GM18520 (cell line): ENCODE measurements around the gene S100A5.
"Not testable (repeated sequence)": the region's sequence is repeated elsewhere in the genome, so short reads cannot be mapped to it uniquely, and the experiment has no call there.

ENCODE experiments used
- ATAC-seq: cut with Tn5 transposase; IDR thresholded peaks from one replicate; pipeline ENCODE4 v1.9.1; 2021; ENCODE audit not compliant: unreplicated experiment

Gene S100A5

DNA sequence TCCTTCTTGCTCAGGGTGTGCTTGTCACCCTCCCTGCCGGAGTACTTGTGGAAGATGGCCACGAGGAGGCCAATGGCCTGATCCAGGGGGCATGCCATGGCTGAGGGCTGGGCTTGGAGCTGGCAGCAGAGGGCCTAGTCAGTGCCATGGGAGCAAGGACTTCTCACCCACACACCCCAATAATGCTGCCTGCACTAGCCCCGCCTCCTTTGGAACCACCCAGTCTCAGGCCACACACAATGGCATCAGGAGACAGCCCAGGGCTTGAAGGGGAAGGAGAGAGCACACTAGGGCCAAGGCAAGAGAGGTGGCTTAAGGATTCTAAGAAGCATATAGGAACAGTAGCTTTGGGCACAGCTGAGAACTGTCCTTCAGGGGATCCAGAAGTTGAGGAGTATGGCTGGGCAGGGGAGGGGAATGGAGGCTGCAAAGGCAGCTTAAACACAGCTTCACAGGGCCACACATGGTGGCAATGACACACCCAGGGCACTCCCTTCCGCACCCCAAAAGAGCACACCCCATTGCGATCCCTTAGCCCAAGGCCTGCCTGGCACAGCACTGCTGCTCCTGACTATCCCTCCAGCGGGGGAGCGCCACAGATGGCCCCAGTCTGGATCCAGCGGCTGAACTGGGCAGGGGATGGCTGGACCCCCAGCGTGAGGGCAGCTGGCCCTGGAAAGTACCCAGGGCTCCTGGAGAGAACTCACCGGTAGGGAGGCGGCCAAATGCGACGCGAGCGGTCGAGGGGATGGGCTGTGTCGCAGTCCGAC is 5.3 kb downstream of the S100A5 start, which contains the start of gene S100A6:
Gene S100A6 (minus strand): TSS at position 750 of the 770 bp plus-strand sequence. CDS start 652 bp downstream, at position 98.
- ATAC-seq, result no peak

- ATAC-seq, result no peak
These were observed 5.9 kb downstream of the S100A5 start for GRCh38 chr1:153534925-153535241.

GRCh38 chr1:153534226-153534924 is 6.4 kb downstream of the S100A5 start:
- ATAC-seq, result no peak

DNA sequence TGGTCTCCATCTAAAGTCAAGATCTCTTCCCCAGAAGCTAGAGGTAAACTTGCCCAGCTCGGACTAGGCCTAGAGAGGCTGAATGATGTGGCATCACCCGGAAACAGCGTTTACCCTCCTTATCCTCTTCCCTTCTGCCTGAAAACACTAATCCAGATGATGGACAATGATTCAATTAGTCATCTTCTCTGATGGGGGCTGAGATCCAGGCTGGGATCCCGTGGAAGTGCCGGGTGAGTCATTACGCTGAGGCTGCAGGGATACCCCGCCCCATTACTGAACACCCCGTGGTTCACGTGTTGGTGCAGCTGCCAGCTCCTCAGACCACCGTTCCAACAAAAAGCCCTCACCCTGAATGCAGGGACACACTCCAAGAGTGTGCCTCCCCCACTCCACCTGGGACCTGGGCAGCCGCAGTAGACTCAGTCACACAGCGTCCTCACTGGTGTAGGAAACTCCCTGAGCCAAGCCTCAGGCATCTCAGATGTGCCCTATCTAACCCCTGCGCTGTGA is 7.0 kb downstream of the S100A5 start:
- no peak for ATAC-seq

DNA sequence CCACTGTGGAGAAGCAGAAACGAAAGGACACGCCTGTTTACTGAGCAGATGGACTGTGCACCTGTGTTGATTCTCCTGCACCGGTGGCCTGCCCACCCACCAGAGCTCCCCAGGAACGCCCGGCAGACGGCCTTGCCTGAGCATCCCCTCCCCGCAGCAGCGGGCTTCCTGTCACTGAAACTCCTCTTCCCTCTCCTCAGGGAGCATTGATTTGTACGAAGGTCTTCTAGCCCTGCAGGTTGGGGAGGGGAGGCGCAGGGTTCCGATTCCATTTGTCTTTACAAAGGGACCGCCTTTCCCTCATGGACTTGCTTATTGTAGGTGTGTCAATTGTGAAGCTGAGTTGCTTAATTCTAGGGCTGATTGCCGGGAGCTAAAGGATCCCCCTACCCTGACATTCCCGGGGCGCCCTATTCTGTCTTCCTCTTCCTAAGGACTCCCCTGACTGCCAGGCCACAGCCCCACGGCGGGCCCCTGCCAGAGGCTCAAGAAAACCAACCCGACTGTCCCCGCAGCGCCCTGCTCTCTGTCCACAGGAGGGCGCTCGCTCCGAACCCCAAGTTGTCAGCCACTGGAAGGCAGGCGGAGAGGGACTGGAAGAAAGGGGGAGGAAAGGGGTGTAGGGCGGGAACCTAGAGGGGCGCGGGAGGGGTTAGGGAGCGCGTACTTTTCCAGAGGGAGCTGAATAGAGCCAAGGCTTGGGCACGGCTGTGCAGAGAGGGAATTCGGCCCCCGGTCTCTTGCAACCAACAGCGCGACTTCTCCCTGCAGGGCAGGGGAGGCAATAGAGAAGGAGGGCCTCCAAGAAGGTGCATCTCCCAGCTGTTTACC is 7.8 kb downstream of the S100A5 start:
- ATAC-seq, result no peak

- ATAC-seq, result no peak
These were observed 8.6 kb downstream of the S100A5 start for GRCh38 chr1:153532181-153532580.

GRCh38 chr1:153531638-153532037 is 9.1 kb downstream of the S100A5 start:
- ATAC-seq, result no peak

DNA sequence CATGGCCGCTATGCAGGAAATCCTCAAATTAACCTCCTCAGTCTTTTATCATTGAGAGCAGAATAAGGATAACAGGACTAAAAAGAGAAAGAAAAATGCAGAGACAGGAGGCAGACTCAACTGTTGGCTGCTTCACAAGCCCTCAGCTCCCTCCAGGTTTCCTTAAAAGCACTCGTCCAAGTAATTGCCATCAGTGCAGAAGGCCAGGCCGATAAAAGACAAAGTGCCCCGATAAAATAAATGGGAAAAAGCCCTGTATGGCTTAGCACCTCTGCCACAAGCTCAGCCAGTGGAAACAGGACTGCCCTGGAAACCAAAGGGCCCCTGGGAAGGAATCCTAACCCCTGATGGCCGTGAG is 13.1 kb downstream of the S100A5 start:
- ATAC-seq, result no peak

- no peak for ATAC-seq
These were observed 13.6 kb downstream of the S100A5 start for GRCh38 chr1:153527023-153527682.

- no peak for ATAC-seq
These were observed 14.6 kb downstream of the S100A5 start for GRCh38 chr1:153526132-153526543.

DNA sequence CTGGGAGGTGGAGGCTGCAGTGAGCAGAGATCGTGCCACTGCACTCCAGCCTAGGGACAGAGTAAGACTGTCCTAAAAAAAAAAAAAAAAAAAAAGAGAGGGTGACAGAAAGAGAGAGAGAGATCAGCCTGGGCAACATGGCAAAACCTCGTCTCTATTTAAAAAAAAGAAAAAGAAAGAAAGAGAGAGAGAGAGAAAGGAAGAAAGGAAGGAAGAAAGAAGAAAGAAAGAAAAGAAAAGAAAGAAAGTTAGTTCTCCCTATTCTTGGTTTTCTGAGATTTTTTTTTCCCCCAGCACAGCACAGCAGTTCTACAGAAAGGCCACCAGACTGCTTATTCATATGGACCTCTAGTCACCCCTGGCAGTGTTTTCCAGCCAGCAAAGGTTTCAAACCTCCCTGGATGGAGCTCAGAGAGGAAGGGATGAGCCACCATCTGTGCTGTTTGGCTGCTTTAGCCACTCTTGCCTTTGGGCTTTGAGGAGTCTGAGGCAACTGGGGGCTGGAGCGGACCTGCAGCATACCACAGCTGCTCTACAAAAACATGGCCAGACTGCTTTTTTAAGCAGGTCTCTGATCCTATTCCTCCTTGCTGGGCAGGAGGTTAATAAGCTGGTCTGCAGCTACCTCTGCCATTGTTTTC is 15.5 kb downstream of the S100A5 start:
- ATAC-seq, result no peak

- ATAC-seq, result not testable (repeated sequence)
These were observed 18.2 kb downstream of the S100A5 start for GRCh38 chr1:153522353-153523048.

- ATAC-seq, result not testable (repeated sequence)
These were observed 18.9 kb downstream of the S100A5 start for GRCh38 chr1:153521808-153522207.

DNA sequence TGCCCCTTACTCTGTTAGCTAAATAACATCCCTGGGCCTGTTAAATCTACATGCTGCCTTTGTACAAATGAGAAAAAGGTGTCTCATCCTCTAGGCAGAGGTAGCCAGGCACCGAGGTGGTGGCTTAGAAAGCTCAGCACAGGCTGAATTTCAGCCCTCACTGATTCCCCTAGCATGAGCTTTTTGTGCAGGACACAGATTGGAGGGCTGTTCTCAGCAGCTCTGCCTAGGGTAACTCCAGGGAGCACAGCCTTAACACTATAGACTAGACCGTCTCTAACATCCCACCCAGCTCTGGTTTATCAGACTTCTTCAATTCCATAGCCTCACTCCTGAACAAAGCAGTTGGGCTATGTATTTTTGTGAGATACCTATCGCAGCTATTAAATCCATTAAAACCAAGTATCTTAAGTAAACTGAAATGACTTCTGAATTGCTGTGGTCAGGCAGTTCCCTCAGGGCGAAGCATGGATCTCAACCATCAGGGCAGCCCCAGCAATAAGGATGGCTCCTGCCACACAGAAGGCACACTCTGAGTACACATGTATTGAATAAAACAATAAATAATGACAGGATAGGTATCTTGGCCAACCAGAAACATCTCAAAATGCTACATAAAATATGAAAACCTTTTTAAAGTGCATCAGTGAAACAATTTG is 19.8 kb downstream of the S100A5 start:
- ATAC-seq, result no peak

DNA sequence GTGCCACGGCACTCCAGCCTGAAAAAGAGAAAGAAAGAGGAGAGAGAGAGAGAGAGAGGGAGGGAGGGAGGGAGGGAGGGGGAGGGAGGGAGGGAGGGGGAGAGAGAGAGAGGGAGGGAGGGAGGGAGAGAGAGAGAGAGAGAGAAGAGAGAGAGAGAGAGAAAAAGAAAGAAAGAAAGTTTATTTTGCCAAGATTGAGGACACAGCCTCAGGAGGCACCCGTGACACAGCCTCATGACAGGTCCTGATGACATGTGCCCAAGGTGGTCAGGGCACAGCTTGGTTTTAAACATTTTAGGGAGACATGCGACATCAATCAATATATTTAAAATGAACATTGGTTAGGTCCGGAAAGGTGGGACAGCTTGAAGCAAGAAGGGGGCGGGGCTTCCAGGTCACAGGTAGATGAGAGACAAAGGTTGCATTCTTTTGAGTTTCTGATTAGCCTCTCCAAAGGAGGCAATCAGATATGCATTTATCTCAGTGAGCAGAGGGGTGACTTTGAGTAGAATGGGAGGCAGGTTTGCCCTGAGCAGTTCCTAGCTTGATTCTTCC is 20.5 kb downstream of the S100A5 start:
- ATAC-seq, result not testable (repeated sequence)

DNA sequence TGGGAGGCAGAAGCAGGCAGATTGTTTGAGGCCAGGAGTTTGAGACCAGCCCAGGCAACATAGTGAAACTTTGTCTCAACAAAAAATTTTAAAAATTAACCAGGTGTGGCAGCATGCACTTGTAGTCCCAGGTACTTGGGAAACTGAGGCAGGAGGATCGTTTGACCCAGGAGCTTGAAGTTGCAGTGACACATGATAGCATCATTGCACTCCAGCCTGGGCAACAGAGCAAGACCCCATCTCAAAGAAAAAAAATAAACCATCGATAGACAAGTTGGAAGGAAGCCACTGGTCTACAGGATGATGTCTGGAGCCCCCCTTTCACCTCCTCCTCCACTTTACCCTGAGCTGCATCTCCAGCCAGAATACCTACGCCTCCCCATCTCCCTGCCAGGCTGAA is 21.5 kb downstream of the S100A5 start:
- ATAC-seq, result no peak

GRCh38 chr1:153515504-153516394 is 25.0 kb downstream of the S100A5 start:
- ATAC-seq, result no peak

DNA sequence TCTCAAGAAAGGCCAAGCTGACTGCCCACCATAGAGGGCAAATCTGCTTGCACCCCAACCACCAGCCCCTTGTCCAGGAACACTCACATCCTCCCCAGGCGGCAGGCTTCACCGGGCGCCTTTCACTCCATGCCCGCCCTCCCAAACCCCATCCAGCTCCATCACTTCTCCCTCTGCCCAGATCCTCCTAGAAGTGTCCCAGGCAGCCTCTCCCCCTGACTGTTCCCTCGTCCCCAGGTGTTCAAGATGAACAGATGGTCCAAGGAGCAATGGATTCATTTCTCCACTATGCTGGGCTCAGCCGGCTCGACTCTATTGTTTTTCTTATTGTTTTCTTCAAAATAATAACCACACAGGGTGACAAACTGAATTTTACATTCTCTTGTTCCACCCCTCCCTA is 27.1 kb downstream of the S100A5 start:
- no peak for ATAC-seq
